MM.1S (cell line): ENCODE measurements around the gene TOMM40.

Experiments
- EZH2 ChIP-seq: fragments of 300-600 bp; sonication (generic); optimal IDR thresholded peaks from 2 replicates; pipeline ENCODE3; 2017; ENCODE audit warnings: low read depth, mild to moderate bottlenecking, antibody characterized with exemption, low read length, mixed read lengths
- EZH2phosphoT487 ChIP-seq: fragments of 300-600 bp; sonication (generic); IDR thresholded peaks from 2 replicates; pipeline ENCODE4 v1.6.1; 2018; ENCODE audit warnings: antibody characterized with exemption, low read length
- TF ChIP-seq, protein P1 (sequence below): fragments of 300-600 bp; sonication (generic); IDR thresholded peaks from 2 replicates; pipeline ENCODE4 v1.5.1; 2016; ENCODE audit warnings: antibody characterized with exemption, low read length, mixed read lengths

DNA sequence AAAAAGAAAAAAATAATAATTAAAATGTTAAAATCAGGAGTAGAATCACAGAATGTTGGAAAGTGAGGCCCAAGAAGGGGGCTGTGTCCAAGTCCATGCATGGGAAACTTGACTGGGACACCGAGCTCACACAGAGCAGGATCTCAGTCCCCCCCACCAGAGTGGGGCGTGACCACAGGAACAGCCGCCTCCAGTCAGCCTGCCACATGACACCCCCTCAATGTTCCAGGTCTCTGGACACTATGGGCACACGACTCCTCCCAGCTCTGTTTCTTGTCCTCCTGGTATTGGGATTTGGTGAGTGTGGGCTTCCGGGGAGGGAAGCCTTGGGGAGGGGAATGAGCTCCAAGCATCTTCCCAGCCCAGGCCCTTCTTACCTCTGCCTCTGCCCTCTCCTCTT, 57.2 kb downstream of the TOMM40 start:
- no peak for TF ChIP-seq EZH2
- TF ChIP-seq, protein P1, sequence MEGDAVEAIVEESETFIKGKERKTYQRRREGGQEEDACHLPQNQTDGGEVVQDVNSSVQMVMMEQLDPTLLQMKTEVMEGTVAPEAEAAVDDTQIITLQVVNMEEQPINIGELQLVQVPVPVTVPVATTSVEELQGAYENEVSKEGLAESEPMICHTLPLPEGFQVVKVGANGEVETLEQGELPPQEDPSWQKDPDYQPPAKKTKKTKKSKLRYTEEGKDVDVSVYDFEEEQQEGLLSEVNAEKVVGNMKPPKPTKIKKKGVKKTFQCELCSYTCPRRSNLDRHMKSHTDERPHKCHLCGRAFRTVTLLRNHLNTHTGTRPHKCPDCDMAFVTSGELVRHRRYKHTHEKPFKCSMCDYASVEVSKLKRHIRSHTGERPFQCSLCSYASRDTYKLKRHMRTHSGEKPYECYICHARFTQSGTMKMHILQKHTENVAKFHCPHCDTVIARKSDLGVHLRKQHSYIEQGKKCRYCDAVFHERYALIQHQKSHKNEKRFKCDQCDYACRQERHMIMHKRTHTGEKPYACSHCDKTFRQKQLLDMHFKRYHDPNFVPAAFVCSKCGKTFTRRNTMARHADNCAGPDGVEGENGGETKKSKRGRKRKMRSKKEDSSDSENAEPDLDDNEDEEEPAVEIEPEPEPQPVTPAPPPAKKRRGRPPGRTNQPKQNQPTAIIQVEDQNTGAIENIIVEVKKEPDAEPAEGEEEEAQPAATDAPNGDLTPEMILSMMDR, result no peak
- no peak for TF ChIP-seq EZH2phosphoT487
